MCF 10A (cell line): ENCODE data around the gene ATP8B3. TPM values are rescaled to one million over a fixed set of nuclear protein-coding genes. Genes with fewer than 3 reads are reported as not detected.
"Not testable (repeated sequence)": the region's sequence is repeated elsewhere in the genome, so short reads cannot be mapped to it uniquely, and the experiment has no call there.

Experiments used
- BruUV-seq: library from RNA; stranded (reverse); fragments of 400-500 nt; replicated peaks from 2 replicates; lab custom pipeline; 2021; lab: Mats Ljungman, UMichigan
- CTCF ChIA-PET: fragments of 300-600 bp; sonication (Branson Sonifier 250); formaldehyde crosslinking; extraction: SDS; loops from one replicate; lab custom pipeline; 2021; ENCODE audit warnings: antibody characterized with exemption, inconsistent platforms; lab: Yijun Ruan, JAX
- POLR2A ChIA-PET: fragments of 300-600, 350-650 bp; sonication (Branson Sonifier 250); formaldehyde crosslinking; extraction: SDS; loops from one replicate; lab custom pipeline; 2020; ENCODE audit warnings: antibody characterized with exemption, inconsistent platforms; lab: Yijun Ruan, JAX
- DNase-seq: peaks from one replicate; pipeline ENCODE4 v3.0.0-alpha.2; 2018; ENCODE audit not compliant: unreplicated experiment
- H3K27ac Mint-ChIP-seq: one replicate; pipeline ENCODE4 v1.8.0; 2022; ENCODE audit warnings: mild to moderate bottlenecking, low read depth, mixed read lengths; ENCODE audit not compliant: unreplicated experiment
- H3K27me3 Mint-ChIP-seq: one replicate; pipeline ENCODE4 v1.8.0; 2022; ENCODE audit warnings: mixed read lengths; ENCODE audit not compliant: insufficient read depth, unreplicated experiment
- H3K36me3 Mint-ChIP-seq: one replicate; pipeline ENCODE4 v1.8.0; 2022; ENCODE audit warnings: mild to moderate bottlenecking, moderate library complexity, mixed read lengths; ENCODE audit not compliant: insufficient read depth, unreplicated experiment
- H3K4me1 Mint-ChIP-seq: one replicate; pipeline ENCODE4 v1.8.0; 2022; ENCODE audit warnings: mixed read lengths; ENCODE audit not compliant: insufficient read depth, unreplicated experiment
- H3K4me3 Mint-ChIP-seq: one replicate; pipeline ENCODE4 v1.8.0; 2022; ENCODE audit warnings: mild to moderate bottlenecking, moderate library complexity, mixed read lengths; ENCODE audit not compliant: unreplicated experiment
- H3K9me3 Mint-ChIP-seq: one replicate; pipeline ENCODE4 v1.8.0; 2022; ENCODE audit warnings: mixed read lengths; ENCODE audit not compliant: unreplicated experiment
- intact Hi-C: fragments of 100-400 bp; cut with micrococcal nuclease; formaldehyde crosslinking; loops from 2 replicates; pipeline ENCODE4 v1.14.1; 2022
- total RNA-seq: library from RNA; stranded (reverse); gene quantifications from 2 replicates; pipeline ENCODE4 v1.2.3, GENCODE V29; 2022
- TF ChIP-seq, protein P1 (sequence below): fragments of 200-600 bp; IDR thresholded peaks from one replicate; pipeline ENCODE4 v1.8.0; 2022; ENCODE audit warnings: antibody characterized with exemption, mild to moderate bottlenecking; ENCODE audit not compliant: unreplicated experiment

The ATP8B3 gene
- total RNA-seq, 1 experiment from 2014 or later = 9.3 TPM

DNA sequence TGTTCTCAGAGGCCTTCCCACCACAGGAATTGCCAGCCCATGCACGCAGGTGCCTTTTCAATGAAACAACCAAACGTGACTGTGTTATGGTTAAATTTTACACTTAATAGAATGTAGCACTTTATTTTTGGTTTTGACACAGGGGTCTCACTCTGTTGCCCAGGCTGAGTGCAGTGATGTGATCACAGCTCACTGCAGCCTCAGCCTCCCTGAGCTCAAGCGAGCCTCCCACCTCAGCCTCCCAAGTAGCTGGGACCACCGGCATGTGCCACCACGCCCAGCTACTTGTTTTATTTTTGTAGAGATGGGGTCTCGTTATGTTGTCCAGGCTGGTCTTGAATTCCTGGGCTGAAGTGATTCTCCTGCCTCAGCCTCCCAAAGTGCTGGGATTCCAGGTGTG, 7.2 kb downstream of the ATP8B3 start:
- Mint-ChIP-seq H3K4me3 (no peak overlapping the region), H3K9me3 (no peaks in the 10 kb centered on the region), H3K27ac (no peak overlapping the region), H3K4me1 (no peaks in the 10 kb centered on the region), H3K36me3 (peaks cover 13% of the 10 kb centered on the region), H3K27me3 (no peaks in the 10 kb centered on the region)
- intact Hi-C loops = no loop called here
- ChIA-PET POLR2A (no interaction called here), CTCF (interaction anchor here (0.6 to 1.7 kb wide), 2 partner anchors 15 to 132 kb away, joined by 3 to 4 read pairs; no protein-coding TSS in a partner anchor)
- no TSS peak for BruUV-seq
- TF ChIP-seq, protein P1, sequence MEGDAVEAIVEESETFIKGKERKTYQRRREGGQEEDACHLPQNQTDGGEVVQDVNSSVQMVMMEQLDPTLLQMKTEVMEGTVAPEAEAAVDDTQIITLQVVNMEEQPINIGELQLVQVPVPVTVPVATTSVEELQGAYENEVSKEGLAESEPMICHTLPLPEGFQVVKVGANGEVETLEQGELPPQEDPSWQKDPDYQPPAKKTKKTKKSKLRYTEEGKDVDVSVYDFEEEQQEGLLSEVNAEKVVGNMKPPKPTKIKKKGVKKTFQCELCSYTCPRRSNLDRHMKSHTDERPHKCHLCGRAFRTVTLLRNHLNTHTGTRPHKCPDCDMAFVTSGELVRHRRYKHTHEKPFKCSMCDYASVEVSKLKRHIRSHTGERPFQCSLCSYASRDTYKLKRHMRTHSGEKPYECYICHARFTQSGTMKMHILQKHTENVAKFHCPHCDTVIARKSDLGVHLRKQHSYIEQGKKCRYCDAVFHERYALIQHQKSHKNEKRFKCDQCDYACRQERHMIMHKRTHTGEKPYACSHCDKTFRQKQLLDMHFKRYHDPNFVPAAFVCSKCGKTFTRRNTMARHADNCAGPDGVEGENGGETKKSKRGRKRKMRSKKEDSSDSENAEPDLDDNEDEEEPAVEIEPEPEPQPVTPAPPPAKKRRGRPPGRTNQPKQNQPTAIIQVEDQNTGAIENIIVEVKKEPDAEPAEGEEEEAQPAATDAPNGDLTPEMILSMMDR = no peak
- DNase-seq = no peak

DNA sequence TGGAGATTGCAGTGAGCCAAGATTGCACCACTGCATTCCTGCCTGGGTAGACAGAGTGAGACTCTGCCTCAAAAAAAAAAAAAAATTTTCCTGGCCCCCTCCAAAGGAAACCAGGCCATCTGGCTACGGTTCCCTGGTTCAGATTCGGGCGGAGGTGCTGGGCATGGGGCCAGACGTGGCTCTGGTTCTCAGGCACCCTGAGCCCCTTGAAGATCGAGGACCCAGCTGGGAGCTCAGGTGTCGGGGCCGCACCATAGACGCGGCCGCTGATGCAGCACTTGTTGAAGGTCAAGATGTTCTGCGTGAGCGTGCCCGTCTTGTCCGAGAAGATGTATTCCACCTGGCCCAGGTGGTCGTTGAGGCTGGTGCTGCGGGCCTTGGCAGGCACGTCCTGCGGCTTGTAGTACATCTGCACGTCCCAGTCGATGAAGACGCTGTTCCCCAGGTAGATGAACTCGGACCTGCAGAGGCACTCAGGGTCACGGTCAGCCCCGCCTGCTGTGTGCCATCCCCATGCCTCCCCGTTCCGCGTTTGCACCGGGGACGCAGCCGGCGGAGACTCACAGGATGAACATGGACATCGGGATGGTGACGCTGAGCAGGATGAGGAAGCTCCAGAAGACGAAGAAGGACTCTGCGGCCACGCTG, 12.3 kb downstream of the ATP8B3 start:
- peaks cover 11% of the 10 kb centered on the region for H3K36me3 Mint-ChIP-seq
- TF ChIP-seq, protein P1 = no peak
- POLR2A ChIA-PET = no interaction called here
- H3K27ac Mint-ChIP-seq = no peak overlapping the region
- H3K4me1 Mint-ChIP-seq = peaks cover 8% of the 10 kb centered on the region
- DNase-seq = no peak
- H3K9me3 Mint-ChIP-seq = no peaks in the 10 kb centered on the region
- intact Hi-C loops = loop anchor here (5.0 kb wide), 2 partner anchors 193 to 253 kb away; partner anchors contain the start of gene UQCR11
- BruUV-seq = no TSS peak
- CTCF ChIA-PET = interaction anchor here (1.0 to 8.7 kb wide), 3 partner anchors 27 to 127 kb away, joined by 3 to 129 read pairs (median 15); no protein-coding TSS in a partner anchor
- H3K4me3 Mint-ChIP-seq = no peak overlapping the region
- no peaks in the 10 kb centered on the region for H3K27me3 Mint-ChIP-seq

DNA sequence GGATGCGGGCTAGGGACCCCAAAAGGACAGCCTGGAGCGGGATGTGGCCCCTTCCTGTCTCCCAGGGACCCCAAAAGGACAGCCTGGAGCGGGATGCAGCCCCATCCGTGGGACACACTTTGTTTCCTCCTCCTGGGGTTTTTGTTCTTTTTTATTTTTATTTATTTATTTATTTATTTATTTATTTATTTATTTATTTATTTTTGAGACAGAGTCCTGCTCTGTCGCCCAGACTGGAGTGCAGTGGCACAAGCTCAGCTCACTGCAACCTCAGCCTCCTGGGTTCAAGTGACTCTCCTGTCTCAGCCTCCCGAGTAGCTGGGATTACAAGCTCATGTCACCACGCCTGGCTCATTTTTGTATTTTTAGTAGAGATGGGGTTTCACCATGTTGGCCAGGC, 14.8 kb downstream of the ATP8B3 start:
- H3K27ac Mint-ChIP-seq, DNase-seq, H3K27me3 Mint-ChIP-seq, H3K4me3 Mint-ChIP-seq, H3K9me3 Mint-ChIP-seq, BruUV-seq: not testable (repeated sequence)
- ChIA-PET CTCF (interaction anchor here (0.6 to 8.7 kb wide), 7 partner anchors 10 to 251 kb away, joined by 3 to 129 read pairs (median 6); no protein-coding TSS in a partner anchor), POLR2A (interaction anchor here (0.6 to 1.2 kb wide), 4 partner anchors 14 to 117 kb away, joined by 3 to 4 read pairs (median 3); no protein-coding TSS in a partner anchor)
- intact Hi-C loops = loop anchor here (5.0 kb wide), 2 partner anchors 190 to 250 kb away; partner anchors contain the start of gene UQCR11
- peaks cover 11% of the 10 kb centered on the region for H3K36me3 Mint-ChIP-seq
- H3K4me1 Mint-ChIP-seq = peaks cover 14% of the 10 kb centered on the region

DNA sequence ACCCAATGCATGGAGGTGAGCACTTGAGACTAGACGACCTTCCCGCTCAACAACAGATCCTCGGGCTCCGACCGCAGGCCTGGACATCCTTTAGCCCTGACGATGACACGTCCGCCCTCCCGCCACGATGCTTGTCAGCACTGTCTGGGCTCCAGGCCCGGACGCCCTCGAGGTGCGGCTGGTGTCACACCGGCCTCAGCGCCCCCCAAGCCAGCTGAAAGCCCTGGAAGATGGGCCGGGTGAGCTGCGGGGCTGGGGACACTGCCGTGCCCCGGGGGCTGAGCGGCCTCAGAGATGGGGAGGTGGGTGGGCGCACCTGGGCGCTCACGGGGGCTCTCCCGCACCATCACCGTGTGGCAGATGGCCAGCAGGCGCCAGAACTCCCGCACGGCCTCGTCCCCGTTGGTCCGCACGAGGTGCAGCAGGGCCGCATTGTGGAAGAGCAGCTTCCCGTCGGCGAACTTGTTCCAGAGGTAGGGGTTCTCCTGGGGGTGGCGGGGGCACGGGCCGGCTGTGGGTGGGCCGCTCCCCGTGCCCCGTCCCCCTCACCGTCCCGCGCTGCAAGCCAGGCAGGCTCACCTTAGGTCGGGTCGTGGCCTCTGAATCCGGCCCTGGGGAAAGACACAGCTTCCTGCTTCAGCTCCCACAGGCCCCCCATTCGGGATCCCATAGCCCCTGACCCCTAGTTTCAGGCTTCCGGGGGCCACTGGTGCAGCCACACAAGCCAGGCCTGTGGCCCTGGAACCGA, 15.5 kb downstream of the ATP8B3 start:
- H3K4me1 Mint-ChIP-seq = peaks cover 14% of the 10 kb centered on the region
- intact Hi-C loops = loop anchor here (5.0 kb wide), 2 partner anchors 189 to 249 kb away; partner anchors contain the start of gene UQCR11
- no peak overlapping the region for H3K27ac Mint-ChIP-seq
- POLR2A ChIA-PET = interaction anchor here (0.6 to 1.0 kb wide), 2 partner anchors 24 to 117 kb away, joined by 3 to 4 read pairs; no protein-coding TSS in a partner anchor
- no TSS peak for BruUV-seq
- H3K36me3 Mint-ChIP-seq = peaks cover 11% of the 10 kb centered on the region
- TF ChIP-seq, protein P1 = no peak
- CTCF ChIA-PET = interaction anchor here (0.6 to 8.7 kb wide), 13 partner anchors 15 to 250 kb away, joined by 3 to 129 read pairs (median 5); no protein-coding TSS in a partner anchor
- no peaks in the 10 kb centered on the region for H3K9me3 Mint-ChIP-seq
- DNase-seq = no peak
- H3K27me3 Mint-ChIP-seq = no peaks in the 10 kb centered on the region
- H3K4me3 Mint-ChIP-seq = no peak overlapping the region
